UCSD-AML1 (cell line): ENCODE results near the gene INPP5D.

Experiments
- DNase-seq: peaks from one replicate; lab custom pipeline; 2025; ENCODE audit not compliant: unreplicated experiment; lab: John Stamatoyannopoulos, UW

INPP5D gene

DNA sequence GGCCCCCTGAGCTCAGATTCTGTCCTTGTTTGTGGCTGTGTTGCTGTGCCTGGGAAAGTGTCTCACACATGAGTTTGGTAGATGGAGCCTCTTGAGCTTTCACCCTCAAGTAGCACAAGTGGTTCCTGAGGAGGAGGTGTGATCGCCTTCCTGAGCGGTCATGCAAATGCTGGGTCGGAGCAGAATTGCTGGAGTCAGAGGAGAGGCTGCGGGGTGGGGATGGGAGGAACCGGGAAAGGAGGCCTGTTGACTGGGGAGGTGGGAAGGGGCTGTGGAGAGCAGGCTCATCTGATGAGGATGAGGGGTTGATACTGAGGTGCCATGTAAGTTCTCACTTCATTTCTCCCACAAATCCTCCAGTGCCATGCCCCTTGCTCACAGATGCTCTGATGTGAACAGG lies 142.9 kb downstream of the INPP5D start:
- no peak for DNase-seq

DNA sequence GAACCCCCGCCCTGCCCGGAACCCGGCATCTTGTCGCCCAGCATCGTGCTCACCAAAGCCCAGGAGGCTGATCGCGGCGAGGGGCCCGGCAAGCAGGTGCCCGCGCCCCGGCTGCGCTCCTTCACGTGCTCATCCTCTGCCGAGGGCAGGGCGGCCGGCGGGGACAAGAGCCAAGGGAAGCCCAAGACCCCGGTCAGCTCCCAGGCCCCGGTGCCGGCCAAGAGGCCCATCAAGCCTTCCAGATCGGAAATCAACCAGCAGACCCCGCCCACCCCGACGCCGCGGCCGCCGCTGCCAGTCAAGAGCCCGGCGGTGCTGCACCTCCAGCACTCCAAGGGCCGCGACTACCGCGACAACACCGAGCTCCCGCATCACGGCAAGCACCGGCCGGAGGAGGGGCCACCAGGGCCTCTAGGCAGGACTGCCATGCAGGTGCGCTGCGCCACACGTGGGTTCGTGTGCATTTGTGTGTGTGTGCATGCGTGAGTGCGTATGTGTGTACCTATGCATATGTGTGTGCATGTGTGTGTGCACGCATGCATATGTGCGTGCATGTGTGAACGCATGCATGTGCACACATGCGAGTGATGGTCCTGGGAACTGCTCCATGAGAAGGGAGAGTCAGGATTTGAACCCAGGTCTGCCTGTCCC lies 144.3 kb downstream of the INPP5D start:
- no peak for DNase-seq

DNA sequence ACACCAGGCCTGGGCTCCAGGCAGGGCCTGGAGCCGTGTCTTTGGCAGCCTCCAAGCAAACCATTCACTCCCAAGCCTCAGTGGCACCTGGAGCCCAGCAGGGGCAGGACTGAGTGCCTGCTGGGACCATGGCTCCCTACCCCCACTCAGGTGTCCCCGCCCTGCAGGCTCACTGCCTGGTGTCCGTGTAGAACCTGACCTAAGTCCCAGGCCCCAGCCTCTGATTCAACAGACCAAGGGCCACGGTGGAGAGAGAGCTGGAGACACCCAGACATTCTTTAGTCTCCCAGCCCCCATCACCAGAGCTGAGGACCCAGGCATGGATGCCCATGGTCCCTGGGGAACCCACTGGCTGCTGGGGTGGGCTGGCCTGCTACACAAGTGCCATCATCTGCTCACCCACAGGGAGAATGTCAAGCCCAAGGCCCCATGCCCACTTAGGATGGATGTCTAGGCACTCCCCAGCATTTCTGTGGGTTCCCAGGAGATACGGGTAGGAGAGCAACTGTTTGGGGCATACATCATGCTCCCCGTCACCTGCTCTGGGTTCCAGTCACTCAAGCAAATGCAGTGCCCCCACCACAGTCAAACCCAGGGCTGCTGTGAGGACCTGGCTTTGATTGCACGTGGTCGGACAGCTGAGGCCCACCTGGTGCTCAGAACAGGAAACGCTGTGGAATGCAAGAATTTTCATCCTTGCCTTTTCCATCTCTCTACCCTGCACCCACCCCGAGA lies 148.4 kb downstream of the INPP5D start:
- DNase-seq = no peak

DNA sequence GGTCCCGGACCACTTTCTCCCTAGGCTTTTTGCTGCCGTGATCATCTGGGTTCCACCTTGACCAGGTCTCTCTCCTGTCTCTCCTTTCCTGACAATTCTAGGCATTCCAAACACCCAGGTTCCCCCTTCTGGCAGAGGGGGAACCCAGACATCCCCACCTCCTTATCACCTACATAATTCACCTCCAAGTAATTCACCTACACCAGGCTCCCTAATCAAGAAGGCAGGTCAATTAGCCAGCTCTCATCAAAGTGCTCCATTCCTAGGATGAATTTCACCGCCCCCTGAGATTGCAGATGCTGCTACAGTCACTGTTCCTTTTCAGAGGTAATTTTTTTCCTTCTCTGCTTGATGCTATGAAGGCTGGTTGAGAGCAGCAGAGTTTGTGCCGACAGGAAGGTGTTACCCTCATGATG lies 149.0 kb downstream of the INPP5D start:
- DNase-seq = no peak

DNA sequence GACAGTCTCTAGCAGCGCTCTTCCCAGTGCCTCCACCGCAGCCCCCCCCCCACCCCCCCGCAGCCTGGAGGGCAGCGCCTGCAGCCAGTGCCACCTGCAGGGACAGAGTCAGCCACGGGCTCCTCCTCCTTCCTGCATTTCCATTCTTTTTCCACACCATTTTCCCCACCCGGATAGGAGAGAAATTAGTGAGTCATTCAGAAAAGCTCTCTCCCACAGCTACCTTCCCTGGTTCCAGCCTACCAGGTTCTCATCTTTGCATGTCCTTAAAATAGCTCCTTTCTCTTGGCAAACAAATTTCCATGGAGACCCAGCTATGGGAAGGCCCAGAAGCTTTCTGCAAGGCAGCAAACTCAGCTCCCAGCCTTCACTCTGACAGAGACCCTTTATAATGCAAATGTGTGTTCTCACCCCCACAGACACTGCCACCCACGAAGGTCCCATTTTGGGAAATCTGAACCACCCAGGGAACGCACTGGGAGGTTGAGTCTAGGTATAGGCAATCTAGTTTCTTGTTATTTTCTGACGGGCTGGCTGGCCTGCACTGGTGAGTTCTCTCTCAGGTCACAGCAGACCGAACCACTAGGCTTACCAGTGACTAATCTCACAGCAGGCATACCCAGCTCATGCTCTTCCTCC lies 149.5 kb downstream of the INPP5D start:
- DNase-seq = no peak

DNA sequence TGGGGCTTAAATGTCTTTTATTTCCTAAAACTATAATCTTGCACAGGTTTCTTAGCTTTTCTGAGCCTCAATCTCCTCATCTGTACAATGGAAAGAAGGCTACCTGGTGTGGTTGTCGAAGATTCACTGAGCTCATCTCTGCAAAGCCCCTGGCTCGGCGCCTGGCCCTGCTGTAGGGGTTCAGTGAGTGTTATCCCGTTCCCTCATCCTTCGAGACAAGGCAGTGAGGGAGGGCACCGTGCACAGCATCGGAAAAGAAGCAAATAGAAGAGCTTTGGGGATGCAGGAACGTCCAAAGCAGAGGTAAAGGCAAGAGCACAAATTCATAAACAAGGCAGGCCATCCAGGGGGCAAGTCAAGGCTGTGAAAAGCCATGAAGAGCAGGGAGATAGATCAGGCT lies 150.1 kb downstream of the INPP5D start:
- no peak for DNase-seq

DNA sequence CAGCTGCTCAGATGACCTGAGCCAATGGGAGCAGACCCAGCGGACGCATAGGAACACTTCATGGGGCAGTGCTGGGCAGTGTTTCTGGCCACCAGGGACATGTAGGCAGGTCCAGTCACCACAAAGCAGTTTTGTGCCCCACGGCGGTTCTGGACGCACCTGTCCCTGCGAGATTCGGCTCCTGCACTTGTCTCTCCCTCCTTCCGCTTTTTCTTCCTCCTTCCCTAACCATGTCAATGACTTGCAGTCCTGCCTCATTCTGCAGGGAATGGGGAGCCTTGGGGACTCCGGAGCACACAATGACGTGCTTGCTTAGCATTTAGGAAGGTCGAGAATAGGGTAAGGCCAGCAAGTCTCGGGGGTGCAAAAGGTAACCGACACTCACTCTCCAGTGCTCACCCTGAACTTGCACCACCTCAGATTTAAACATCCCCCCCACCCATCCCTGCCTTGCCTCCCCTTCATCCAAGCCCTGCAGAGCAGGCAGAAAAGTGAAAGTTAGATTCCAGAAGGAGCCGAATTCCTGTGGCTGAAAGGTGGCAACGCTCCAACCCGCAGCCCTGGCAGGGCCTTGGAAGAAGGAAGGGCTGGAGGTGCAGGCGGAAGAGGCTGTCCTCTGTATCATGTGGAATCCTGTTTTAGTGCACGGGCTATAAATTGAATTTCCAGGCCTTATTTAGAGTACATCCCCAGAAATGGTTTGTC lies 150.9 kb downstream of the INPP5D start:
- DNase-seq = no peak

DNA sequence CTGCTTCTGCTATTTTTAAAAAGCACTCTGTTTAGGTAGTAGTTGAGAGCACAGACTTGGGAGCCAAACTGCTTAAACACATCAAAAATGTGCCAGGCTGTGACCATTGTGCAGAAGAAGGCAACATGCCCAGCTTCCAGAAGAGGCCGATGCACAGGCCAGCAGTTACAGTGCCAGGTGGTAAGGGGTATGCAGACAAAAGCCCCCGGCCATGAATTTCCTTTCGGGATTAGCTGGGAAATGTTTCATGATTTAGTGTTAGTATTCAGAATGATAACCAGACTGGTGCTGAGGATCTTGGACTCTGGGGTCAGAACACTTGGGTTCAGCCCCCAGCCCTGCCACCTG lies 151.4 kb downstream of the INPP5D start:
- no peak for DNase-seq

DNA sequence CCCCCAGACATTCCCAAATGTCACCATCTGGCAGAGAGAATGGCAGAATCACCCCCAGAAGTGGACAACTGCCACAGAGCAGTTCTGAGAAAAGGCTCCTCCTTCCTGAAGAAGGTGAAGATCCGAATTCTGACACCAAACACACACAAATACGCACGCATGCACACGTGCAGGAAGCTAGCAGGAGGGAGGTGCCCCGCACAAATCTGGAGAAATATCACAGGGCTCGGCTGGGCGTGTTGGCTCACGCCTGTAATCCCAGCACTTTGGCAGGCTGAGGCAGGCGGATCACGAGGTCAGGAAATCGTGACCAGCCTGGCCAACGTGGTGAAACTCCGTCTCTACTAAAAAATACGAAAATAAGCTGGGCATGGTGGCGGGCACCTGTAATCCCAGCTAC lies 152.9 kb downstream of the INPP5D start:
- DNase-seq = no peak

DNA sequence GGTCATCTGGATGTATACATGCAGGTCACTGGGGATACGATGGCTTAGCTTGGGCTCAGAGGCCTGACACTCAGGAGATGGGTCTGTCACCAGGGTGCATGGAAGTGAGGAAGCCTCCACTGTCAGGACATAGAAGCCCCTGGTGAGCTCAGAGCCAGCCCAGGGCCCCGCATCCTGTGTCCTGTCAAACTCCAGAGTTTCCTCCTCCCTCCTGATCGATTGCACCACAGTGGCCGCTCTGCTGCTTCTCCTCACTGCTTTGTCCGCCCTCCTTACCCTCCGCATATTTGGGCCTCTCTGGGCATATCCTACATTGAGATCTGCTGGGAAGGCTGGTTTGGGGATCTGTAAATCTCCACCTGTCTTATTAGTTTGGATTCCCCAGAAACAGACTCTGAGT lies 153.8 kb downstream of the INPP5D start:
- no peak for DNase-seq

DNA sequence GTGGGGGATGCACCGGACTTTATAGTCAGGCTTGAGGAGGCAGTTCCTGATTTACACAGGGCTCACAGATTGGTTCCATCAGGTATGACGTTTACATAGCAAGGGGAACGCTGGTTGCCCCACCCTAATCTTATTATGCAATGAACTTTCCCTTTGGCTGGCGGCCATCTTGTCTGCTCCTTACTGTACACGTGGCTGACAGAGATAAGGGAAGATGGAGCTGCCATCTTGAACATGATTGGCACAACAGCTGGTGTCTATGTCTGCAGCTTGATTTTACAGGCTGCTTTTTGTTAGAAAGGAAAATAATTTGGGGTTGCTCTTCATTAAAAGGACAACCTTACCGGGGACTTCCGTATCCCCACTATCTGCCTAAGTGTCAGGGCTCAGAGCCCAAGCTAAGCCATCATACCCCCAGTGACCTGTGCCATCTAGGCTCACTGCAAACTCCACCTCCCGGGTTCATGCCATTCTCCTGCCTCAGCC lies 157.8 kb downstream of the INPP5D start:
- DNase-seq = no peak

DNA sequence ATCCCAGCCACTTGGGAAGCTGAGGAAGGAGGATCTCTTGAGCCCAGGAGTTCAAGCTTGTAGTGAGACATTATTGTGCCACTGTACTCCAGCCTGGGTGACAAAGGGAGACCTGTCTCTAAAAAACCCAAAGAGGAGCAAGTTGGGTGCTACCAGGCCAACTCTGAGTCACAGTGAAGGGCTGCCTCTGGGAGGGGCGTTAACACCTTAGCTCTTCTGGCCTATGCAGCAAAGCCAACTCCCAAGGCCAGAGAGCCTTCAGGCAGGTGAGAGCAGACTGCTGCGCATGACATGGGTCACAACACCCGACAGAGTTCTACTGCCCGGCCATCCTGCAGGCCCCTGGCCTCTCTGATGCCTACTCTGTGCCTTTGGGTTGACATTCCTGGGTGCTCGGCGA lies 158.7 kb downstream of the INPP5D start:
- no peak for DNase-seq

DNA sequence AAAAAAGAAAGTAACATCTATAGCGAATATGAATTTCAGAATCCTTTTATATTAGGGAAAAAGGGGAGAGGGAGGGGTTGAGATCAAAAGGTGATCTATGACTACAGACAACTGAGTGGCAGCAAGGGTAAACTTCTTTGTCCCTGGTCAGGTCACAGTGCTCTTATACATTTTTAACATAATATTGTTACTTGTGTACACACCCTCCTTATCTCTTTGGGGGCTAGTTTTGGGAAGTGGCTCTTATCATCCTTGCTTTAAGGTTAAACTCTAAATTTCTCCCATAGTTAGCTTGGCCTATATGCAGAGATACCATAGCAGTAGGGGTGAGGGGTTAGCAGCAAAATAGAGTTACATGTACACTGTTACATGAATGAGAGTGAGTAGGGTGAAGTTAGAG lies 159.7 kb downstream of the INPP5D start:
- DNase-seq = no peak

DNA sequence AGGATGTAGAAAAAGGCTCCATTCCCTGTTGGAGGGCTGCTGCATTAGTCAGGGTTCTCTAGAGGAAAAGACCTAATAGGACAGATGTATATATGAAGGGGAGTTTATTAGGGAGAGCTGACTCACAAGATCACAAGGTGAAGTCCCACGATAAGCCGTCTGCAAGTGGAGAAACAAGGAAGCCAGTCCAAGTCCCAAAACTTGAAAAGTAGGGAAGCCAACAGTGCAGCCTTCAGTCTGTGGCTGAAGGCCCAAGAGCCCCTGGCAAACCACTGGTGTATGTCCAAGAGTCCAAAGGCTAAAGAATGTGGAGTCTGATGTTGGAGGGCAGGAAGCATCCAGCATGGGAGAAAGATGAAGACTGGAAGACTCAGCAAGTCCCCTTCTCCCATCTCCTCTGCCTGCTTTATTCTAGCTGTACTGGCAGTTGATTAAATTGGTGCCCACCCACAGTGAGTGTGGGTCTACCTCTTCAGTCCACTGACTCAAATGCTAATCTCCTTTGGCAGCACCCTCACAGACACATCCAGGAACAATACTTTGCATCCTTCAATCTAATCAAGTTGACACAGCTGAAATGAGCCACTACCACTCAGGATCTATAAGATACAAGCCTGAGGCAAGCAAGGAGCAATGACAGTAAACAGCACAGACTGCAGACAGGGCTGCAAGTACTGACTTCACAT lies 161.4 kb downstream of the INPP5D start:
- DNase-seq = no peak

DNA sequence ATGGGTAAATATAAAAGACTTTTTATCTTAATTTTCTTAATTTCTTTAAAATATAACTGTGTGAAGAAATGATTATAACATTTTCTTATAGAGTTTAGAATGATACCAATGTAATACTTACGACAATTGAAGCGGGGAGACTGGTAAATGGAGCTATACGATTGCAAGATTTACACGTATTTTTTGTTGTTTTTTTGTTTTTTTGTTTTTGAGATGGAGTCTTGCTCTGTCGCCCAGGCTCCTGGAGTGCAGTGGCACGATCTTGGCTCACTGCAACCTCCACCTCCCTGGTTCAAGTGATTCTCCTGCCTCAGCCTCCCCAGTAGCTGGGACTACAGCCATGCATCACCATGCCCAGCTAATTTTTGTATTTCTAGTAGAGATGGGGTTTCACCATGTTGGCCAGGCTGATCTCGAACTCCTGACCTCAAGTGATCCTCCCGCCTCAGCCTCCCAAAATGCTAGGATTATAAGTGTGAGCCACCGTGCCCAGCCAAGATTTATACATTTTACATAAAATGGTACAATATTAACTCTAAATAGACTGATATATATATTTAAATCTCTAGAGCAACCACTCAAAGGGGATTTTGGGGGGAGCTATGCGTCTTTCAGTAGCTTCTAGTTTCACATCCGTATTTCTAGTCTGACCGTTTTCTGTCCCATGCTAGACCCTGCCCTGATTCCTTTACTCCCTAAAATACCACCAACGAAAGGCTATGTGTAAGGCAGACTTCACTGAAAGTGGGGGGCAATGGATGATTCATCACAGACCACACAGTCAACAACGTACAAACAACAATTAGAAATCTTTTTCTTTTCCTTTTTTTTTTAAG lies 163.1 kb downstream of the INPP5D start:
- DNase-seq = no peak

DNA sequence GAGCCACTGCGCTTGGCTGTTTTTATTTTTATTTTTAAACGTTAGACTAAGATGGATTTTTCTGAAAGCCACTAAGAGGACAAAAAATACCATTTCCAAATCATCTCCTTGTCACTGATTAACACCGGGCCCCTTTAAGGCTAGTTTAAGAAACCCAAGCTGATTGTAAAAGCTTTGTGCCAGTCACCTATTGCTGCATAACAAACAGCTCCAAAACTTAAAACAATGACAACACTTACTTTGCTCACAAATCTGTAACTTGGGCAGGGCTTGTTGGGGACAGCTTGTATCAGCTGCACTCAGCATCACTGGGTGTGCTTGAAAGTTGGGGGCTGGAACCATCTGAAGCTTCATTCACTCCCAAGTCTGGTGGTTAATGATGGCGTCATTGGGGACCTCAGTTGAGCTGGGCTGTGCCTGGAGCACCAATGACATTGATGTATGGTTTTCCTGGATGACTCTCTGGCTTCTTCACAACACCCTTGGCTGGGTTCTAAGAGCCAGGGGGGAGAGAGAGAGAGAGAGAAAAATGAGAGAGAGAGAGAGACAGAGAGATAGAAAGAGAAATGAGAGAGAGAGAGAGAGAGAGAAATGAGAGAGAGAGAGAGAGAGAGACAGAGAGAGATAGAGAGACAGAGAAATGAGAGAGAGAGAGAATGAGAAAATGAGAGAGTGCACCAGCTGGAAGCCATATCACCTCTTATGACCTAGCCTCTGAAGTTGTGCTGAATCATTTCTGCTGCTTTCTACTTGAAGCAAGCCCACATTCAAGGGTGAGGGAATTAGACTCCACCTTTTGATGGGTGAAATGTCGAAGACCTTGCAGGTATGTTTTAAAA lies 165.3 kb downstream of the INPP5D start:
- no peak for DNase-seq

DNA sequence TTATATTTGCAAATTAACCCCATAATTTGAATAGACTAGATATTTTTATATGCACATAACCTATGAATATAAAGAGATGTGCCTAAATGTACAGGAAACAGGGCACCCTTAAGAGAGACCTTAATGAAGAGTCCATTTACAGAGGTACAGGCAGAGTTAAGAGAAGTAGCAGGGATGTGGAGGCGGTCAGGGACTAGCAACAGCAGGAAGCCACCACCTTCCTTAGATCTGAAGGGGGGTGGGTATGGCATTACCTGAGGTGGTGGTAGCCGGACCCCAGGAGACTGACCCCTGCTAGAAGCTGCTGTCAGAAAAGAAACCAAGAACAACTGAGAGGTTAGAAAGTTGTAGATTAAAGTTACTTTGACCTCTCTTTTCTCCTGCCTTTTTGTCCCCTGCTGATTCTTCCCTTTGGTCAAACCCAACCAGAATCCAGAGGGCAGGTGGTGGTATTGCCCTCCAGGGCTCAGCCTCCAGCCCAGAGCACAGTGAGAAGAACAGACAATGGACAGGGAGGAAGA lies 166.4 kb downstream of the INPP5D start:
- DNase-seq = no peak

DNA sequence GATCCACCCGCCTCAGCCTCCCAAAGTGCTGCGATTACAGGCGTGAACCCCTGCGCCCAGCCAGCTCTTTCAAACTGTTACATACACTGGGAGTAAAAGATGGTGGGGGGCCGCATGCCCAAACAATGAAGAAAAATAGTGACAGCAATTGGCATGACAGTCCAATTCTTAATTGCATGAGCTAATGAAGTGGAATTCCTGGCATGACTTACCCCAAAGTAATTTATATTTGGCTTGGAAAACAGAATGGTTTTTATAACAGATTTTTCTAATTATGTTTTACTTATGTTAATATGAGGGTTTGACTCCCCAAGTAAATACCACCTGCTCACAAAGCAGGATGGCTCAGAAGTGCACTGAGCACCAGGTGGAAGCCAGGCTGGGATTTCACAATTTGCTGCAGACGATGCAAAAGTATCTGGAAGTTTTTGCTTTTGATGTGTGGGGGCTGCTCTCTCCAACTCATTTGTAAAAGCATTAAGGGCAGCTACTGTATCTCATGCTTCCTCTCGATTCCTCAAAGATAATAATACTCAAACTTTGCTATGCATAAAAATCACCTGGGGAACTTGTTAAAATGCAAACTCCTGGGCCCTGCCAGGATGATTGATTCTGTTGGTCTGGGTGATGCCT lies 167.3 kb downstream of the INPP5D start:
- DNase-seq = no peak

DNA sequence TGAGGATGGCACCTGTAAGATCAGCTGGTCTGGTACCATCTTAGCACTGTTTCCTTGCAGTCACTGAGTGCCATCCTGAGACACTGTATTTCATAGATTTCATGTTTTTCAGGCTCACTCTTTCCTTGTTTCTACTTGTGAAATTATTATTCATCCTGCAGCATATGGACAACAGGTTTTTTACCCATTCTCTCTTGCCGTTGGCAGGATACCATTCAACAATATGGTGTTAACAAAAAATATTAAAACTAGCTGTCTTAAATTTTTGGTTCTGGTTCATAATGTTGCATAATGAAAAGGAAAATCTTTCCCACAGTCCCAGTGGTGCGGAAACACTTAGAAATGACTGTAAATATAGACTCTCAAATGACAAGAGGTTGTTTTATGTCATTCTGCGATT lies 168.2 kb downstream of the INPP5D start:
- no peak for DNase-seq
